Ovary (tissue), 3 donors: ENCODE data around the gene ABCA12.

Experiments
- CTCF ChIP-seq, 3 donors: fragments of 450-650 bp in 2 of 3; fragments of 200-600 bp in 1 of 3; IDR thresholded peaks; one replicate each; pipeline versions ENCODE4 v1.5.1 to v1.8.0; 2016 to 2022; ENCODE audit warnings: antibody characterized with exemption in 3 of 3, mild to moderate bottlenecking in 1 of 3
- POLR2A ChIP-seq: fragments of 450-650 bp; IDR thresholded peaks from one replicate; pipeline ENCODE4 v1.6.1; 2017; ENCODE audit warnings: antibody characterized with exemption, mild to moderate bottlenecking, moderate library complexity
- donor health status: DM: no; HTN: no; CAD: no.

GRCh38 chr2:215171151-215171550, 32.7 kb upstream of the ABCA12 start:
- TF ChIP-seq CTCF (IDR thresholded peaks at IDR 0.05): no peak
- TF ChIP-seq POLR2A: no peak
